GM18867 (cell line): Measurements from ENCODE around the gene ASXL2.
"Not testable (repeated sequence)": the region's sequence is repeated elsewhere in the genome, so short reads cannot be mapped to it uniquely, and the experiment has no call there.

Source experiments
- ATAC-seq: cut with Tn5 transposase; IDR thresholded peaks from one replicate; pipeline ENCODE4 v1.9.1; 2021; ENCODE audit warnings: mild to moderate bottlenecking, moderate library complexity; ENCODE audit not compliant: unreplicated experiment

The ASXL2 gene

GRCh38 chr2:25742501-25742900 is 135.8 kb downstream of the ASXL2 start:
- ATAC-seq = no peak

- ATAC-seq = no peak
These were observed 137.4 kb downstream of the ASXL2 start for GRCh38 chr2:25740810-25741381.

- ATAC-seq = no peak
These were observed 139.6 kb downstream of the ASXL2 start for GRCh38 chr2:25738383-25739343.

- no peak for ATAC-seq
These were observed 141.3 kb downstream of the ASXL2 start for GRCh38 chr2:25736899-25737515.

GRCh38 chr2:25735835-25736234 is 142.5 kb downstream of the ASXL2 start:
- no peak for ATAC-seq

- ATAC-seq = no peak
These were observed 149.7 kb downstream of the ASXL2 start for GRCh38 chr2:25728559-25728958.

GRCh38 chr2:25726522-25726921 is 151.8 kb downstream of the ASXL2 start:
- no peak for ATAC-seq

GRCh38 chr2:25725877-25726276 is 152.4 kb downstream of the ASXL2 start:
- ATAC-seq = no peak

GRCh38 chr2:25724756-25725155 is 153.5 kb downstream of the ASXL2 start:
- ATAC-seq = no peak

- no peak for ATAC-seq
These were observed 156.1 kb downstream of the ASXL2 start for GRCh38 chr2:25722224-25722623.

- no peak for ATAC-seq
These were observed 157.7 kb downstream of the ASXL2 start for GRCh38 chr2:25720575-25720974.

- ATAC-seq = no peak
These were observed 163.5 kb downstream of the ASXL2 start for GRCh38 chr2:25714740-25715139.

GRCh38 chr2:25712455-25712854 is 165.8 kb downstream of the ASXL2 start:
- no peak for ATAC-seq

GRCh38 chr2:25711675-25712354 is 166.5 kb downstream of the ASXL2 start:
- no peak for ATAC-seq

GRCh38 chr2:25710750-25711149 is 167.5 kb downstream of the ASXL2 start:
- no peak for ATAC-seq

GRCh38 chr2:25709349-25709748 is 168.9 kb downstream of the ASXL2 start:
- no peak for ATAC-seq

- no peak for ATAC-seq
These were observed 170.2 kb downstream of the ASXL2 start for GRCh38 chr2:25707927-25708590.

GRCh38 chr2:25705575-25705974 is 172.7 kb downstream of the ASXL2 start:
- not testable (repeated sequence) for ATAC-seq

GRCh38 chr2:25701801-25702200 is 176.5 kb downstream of the ASXL2 start:
- ATAC-seq = no peak

GRCh38 chr2:25700221-25700660 is 178.0 kb downstream of the ASXL2 start:
- ATAC-seq = no peak

GRCh38 chr2:25699216-25699615 is 179.1 kb downstream of the ASXL2 start:
- no peak for ATAC-seq
